Endodermal cell (in vitro differentiated cells): ENCODE measurements around the gene BEND2. TPM values are rescaled to one million over a fixed set of nuclear protein-coding genes. Genes with fewer than 3 reads are reported as not detected.

ENCODE experiments used
- DNase-seq: peaks from one replicate; pipeline ENCODE4 v3.0.0-alpha.2; 2017
- H3K27ac ChIP-seq: 2 replicates; pipeline ENCODE4 v1.5.1; 2013; ENCODE audit warnings: mild to moderate bottlenecking, low read depth, low read length, moderate library complexity
- H3K27me3 ChIP-seq: 2 replicates; pipeline ENCODE4 v1.6.1; 2013; ENCODE audit warnings: mild to moderate bottlenecking, low read length, moderate library complexity; ENCODE audit not compliant: insufficient read depth, control insufficient read depth, poor library complexity, severe bottlenecking
- H3K36me3 ChIP-seq: 2 replicates; pipeline ENCODE4 v1.7.0; 2013; ENCODE audit warnings: mild to moderate bottlenecking, low read length, moderate library complexity; ENCODE audit not compliant: control insufficient read depth, insufficient read depth
- H3K4me1 ChIP-seq: one replicate; pipeline ENCODE4 v1.7.0; 2013; ENCODE audit warnings: low read length; ENCODE audit not compliant: control insufficient read depth, insufficient read depth
- H3K4me3 ChIP-seq: 2 replicates; pipeline ENCODE4 v1.5.1; 2013; ENCODE audit warnings: mild to moderate bottlenecking, low read length, moderate library complexity
- H3K9ac ChIP-seq: 2 replicates; pipeline ENCODE4 v1.6.1; 2013; ENCODE audit warnings: mild to moderate bottlenecking, low read length, moderate library complexity; ENCODE audit not compliant: poor library complexity, severe bottlenecking; ENCODE audit errors: extremely low read depth
- H3K9me3 ChIP-seq: 2 replicates; pipeline ENCODE4 v1.6.1; 2013; ENCODE audit warnings: mild to moderate bottlenecking, low read length, moderate library complexity; ENCODE audit not compliant: control insufficient read depth
- H3K27ac Mint-ChIP-seq: 2 replicates; pipeline ENCODE4 v1.8.0; 2020; ENCODE audit warnings: mixed read lengths
- H3K27me3 Mint-ChIP-seq: 2 replicates; pipeline ENCODE4 v1.8.0; 2021; ENCODE audit warnings: mild to moderate bottlenecking, mixed read lengths; ENCODE audit not compliant: insufficient read depth
- H3K36me3 Mint-ChIP-seq: 2 replicates; pipeline ENCODE4 v1.8.0; 2020; ENCODE audit warnings: low read depth, mixed read lengths
- H3K4me1 Mint-ChIP-seq: 2 replicates; pipeline ENCODE4 v1.8.0; 2020; ENCODE audit warnings: mixed read lengths
- H3K4me3 Mint-ChIP-seq: 2 replicates; pipeline ENCODE4 v1.8.0; 2020; ENCODE audit warnings: mild to moderate bottlenecking, moderate library complexity, mixed read lengths
- H3K9me3 Mint-ChIP-seq: 2 replicates; pipeline ENCODE4 v1.8.0; 2020; ENCODE audit warnings: mild to moderate bottlenecking, mixed read lengths
- WGBS, 2 experiments: methylation state at CpG; one replicate each; pipeline versions ENCODE4 v1.1.5 to v1.1.7; 2013; ENCODE audit warnings: missing lambda C conversion rate in 2 of 2, mixed read lengths in 1 of 2; ENCODE audit not compliant: insufficient coverage in 1 of 2, insufficient read length in 1 of 2; 5-methylcytosine and 5-hydroxymethylcytosine counted together
- total RNA-seq, 2 donors: library from RNA; stranded (reverse); fragmentation: NEBNext Ultra II Directional in 1 of 2; extraction: Animal tissue kit (Norgen Biotek cat#: 25700) in 1 of 2; gene quantifications; 2 replicates in 1 of 2; 3 replicates in 1 of 2; pipeline ENCODE4 v1.2.1, GENCODE V29; 2021
- TF ChIP-seq, protein P1 (sequence below): fragments of 200-600 bp; sonication (generic); conservative IDR thresholded peaks from 2 replicates; pipeline ENCODE4 v1.5.0; 2021; ENCODE audit warnings: antibody characterized with exemption, mild to moderate bottlenecking

BEND2 gene
- total RNA-seq, 2 donors from 2014 or later = not detected

GRCh38 chrX:18179446-18179845, 41.2 kb downstream of the BEND2 start:
- Mint-ChIP-seq H3K4me3 (no peak overlapping the region), H3K4me1 (no peaks in the 10 kb centered on the region), H3K27ac (no peak overlapping the region), H3K27me3 (no peaks in the 10 kb centered on the region), H3K9me3 (peaks cover 58% of the 10 kb centered on the region), H3K36me3 (no peaks in the 10 kb centered on the region)
- Histone ChIP-seq H3K4me1 (no peaks in the 10 kb centered on the region), H3K27ac (no peak overlapping the region), H3K36me3 (no peaks in the 10 kb centered on the region), H3K27me3 (no peaks in the 10 kb centered on the region), H3K9me3 (no peaks in the 10 kb centered on the region), H3K9ac (no peak overlapping the region), H3K4me3 (no peak overlapping the region)
- TF ChIP-seq, protein P1, sequence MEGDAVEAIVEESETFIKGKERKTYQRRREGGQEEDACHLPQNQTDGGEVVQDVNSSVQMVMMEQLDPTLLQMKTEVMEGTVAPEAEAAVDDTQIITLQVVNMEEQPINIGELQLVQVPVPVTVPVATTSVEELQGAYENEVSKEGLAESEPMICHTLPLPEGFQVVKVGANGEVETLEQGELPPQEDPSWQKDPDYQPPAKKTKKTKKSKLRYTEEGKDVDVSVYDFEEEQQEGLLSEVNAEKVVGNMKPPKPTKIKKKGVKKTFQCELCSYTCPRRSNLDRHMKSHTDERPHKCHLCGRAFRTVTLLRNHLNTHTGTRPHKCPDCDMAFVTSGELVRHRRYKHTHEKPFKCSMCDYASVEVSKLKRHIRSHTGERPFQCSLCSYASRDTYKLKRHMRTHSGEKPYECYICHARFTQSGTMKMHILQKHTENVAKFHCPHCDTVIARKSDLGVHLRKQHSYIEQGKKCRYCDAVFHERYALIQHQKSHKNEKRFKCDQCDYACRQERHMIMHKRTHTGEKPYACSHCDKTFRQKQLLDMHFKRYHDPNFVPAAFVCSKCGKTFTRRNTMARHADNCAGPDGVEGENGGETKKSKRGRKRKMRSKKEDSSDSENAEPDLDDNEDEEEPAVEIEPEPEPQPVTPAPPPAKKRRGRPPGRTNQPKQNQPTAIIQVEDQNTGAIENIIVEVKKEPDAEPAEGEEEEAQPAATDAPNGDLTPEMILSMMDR = no peak
- DNase-seq = no peak
- 89% methylated on average over 4 of the region's 4 CpGs; no CpG with 5 or more reads in 1 of the 2 experiments for WGBS, 2 experiments

DNA sequence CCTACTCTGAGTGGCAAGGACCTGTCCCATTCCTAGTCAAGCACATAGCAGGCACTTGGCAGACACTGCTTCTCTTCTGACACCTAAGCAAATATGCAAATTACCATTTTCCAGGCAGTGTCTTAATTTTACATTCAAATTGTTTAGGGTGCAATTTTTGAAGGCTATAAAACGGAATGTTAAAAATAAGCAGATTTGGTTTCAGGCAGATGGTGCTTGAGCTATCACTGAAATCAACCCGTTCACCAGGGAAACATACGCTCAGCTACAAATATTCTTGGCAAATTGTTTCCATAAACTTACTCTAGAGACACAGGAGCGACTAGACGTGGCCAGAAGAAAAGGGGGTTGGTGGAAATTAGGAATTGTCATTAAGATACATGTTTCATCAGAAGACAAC, 45.7 kb downstream of the BEND2 start:
- H3K27me3 ChIP-seq = no peaks in the 10 kb centered on the region
- no peaks in the 10 kb centered on the region for H3K27me3 Mint-ChIP-seq
- 95% methylated on average over 3 of the region's 5 CpGs; no CpG with 5 or more reads in 1 of the 2 experiments for WGBS, 2 experiments
- H3K9me3 ChIP-seq = no peaks in the 10 kb centered on the region
- no peak overlapping the region for H3K27ac Mint-ChIP-seq
- TF ChIP-seq, protein P1 = no peak
- H3K36me3 ChIP-seq = no peaks in the 10 kb centered on the region
- H3K36me3 Mint-ChIP-seq = no peaks in the 10 kb centered on the region
- H3K4me1 ChIP-seq = no peaks in the 10 kb centered on the region
- no peak overlapping the region for H3K4me3 ChIP-seq
- H3K9ac ChIP-seq = no peak overlapping the region
- H3K4me3 Mint-ChIP-seq = no peak overlapping the region
- no peak overlapping the region for H3K27ac ChIP-seq
- DNase-seq = no peak
- peaks cover 41% of the 10 kb centered on the region for H3K9me3 Mint-ChIP-seq
- no peaks in the 10 kb centered on the region for H3K4me1 Mint-ChIP-seq

- WGBS, 2 experiments = 94 to 100% methylated on average over 1 to 7 of the region's 7 CpGs
- Mint-ChIP-seq H3K4me3 (no peak overlapping the region), H3K27ac (no peak overlapping the region), H3K4me1 (no peaks in the 10 kb centered on the region), H3K27me3 (no peaks in the 10 kb centered on the region), H3K36me3 (no peaks in the 10 kb centered on the region), H3K9me3 (peaks cover 38% of the 10 kb centered on the region)
- no peaks in the 10 kb centered on the region for H3K4me1 ChIP-seq
- H3K27ac ChIP-seq = no peak overlapping the region
- H3K27me3 ChIP-seq = no peaks in the 10 kb centered on the region
- no peak overlapping the region for H3K9ac ChIP-seq
- TF ChIP-seq, protein P1 = no peak
- DNase-seq = no peak
- H3K4me3 ChIP-seq = no peak overlapping the region
- no peaks in the 10 kb centered on the region for H3K36me3 ChIP-seq
- no peaks in the 10 kb centered on the region for H3K9me3 ChIP-seq
These were observed 46.5 kb downstream of the BEND2 start for GRCh38 chrX:18174209-18174608.
